Measurements from ENCODE around the gene SH3TC1.

The SH3TC1 gene

GRCh38 chr4:8237256-8237989 lies 38.3 kb downstream of the SH3TC1 start:
- Histone ChIP-seq H3K27me3 (ENCODE audit: low read depth, low read length) (no peaks in the 10 kb centered on the region), H3K4me2 (ENCODE audit: low read length) (peak overlapping the region; percentile 19), H3K4me1 (ENCODE audit: low read length) (peaks cover 50% of the 10 kb centered on the region), H2AFZ (ENCODE audit: low read depth, low read length) (no peak overlapping the region), H3K9ac (ENCODE audit: low read length) (no peak overlapping the region), H3K79me2 (ENCODE audit: low read length) (no peaks in the 10 kb centered on the region), H3K27ac (ENCODE audit: low read length) (no peak overlapping the region), H3K4me3 (ENCODE audit: low read length) (no peak overlapping the region), H3K36me3 (replicated peaks; ENCODE audit: low read depth, low read length) (peaks cover 15% of the 10 kb centered on the region), H4K20me1 (ENCODE audit: insufficient read depth, low read length) (no peaks in the 10 kb centered on the region), H3K9me3 (ENCODE audit: insufficient read depth, low read length) (no peaks in the 10 kb centered on the region)
- TF ChIP-seq, protein P1, sequence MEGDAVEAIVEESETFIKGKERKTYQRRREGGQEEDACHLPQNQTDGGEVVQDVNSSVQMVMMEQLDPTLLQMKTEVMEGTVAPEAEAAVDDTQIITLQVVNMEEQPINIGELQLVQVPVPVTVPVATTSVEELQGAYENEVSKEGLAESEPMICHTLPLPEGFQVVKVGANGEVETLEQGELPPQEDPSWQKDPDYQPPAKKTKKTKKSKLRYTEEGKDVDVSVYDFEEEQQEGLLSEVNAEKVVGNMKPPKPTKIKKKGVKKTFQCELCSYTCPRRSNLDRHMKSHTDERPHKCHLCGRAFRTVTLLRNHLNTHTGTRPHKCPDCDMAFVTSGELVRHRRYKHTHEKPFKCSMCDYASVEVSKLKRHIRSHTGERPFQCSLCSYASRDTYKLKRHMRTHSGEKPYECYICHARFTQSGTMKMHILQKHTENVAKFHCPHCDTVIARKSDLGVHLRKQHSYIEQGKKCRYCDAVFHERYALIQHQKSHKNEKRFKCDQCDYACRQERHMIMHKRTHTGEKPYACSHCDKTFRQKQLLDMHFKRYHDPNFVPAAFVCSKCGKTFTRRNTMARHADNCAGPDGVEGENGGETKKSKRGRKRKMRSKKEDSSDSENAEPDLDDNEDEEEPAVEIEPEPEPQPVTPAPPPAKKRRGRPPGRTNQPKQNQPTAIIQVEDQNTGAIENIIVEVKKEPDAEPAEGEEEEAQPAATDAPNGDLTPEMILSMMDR (IDR thresholded peaks at IDR 0.05; ENCODE audit: low read depth, low read length), result no peak
- TF ChIP-seq EZH2phosphoT487 (IDR thresholded peaks at IDR 0.05; ENCODE audit: low read depth), result no peak

DNA sequence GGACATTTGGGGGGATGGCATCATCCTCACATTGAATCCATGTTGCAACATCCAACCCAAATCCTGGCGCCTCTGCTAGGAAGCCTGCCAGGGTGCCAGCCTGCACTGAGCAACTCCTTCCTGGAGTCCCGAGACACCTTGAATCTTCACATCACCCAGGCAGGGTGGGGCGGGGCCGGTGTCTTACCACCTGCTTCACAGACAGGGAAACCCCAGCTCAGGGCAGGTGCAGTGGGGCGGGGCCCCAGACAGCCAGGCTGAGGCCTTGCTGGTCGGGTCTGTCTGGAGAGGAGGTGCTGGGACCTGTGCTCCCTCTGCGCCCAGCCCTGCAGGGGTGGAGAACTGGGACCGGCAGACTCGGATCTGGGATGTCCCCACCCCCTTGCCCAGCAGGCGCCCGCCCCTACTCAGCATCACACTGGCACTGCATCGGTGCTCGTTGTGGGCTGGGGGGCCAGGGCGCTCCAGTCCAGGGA lies 39.0 kb downstream of the SH3TC1 start:
- no peaks in the 10 kb centered on the region for H3K79me2 ChIP-seq (ENCODE audit: low read length)
- H3K9ac ChIP-seq (ENCODE audit: low read length), result no peak overlapping the region
- peak overlapping the region; percentile 19 for H3K4me2 ChIP-seq (ENCODE audit: low read length)
- H3K27me3 ChIP-seq (ENCODE audit: low read depth, low read length), result no peaks in the 10 kb centered on the region
- H3K4me1 ChIP-seq (ENCODE audit: low read length), result peaks cover 53% of the 10 kb centered on the region
- H3K27ac ChIP-seq (ENCODE audit: low read length), result no peak overlapping the region
- H3K4me3 ChIP-seq (ENCODE audit: low read length), result no peak overlapping the region
- no peak for TF ChIP-seq EZH2phosphoT487 (IDR thresholded peaks at IDR 0.05; ENCODE audit: low read depth)
- no peak overlapping the region for H2AFZ ChIP-seq (ENCODE audit: low read depth, low read length)
- peaks cover 15% of the 10 kb centered on the region for H3K36me3 ChIP-seq (replicated peaks; ENCODE audit: low read depth, low read length)
- no peaks in the 10 kb centered on the region for H3K9me3 ChIP-seq (ENCODE audit: insufficient read depth, low read length)
- no peaks in the 10 kb centered on the region for H4K20me1 ChIP-seq (ENCODE audit: insufficient read depth, low read length)

GRCh38 chr4:8238515-8239053 lies 39.5 kb downstream of the SH3TC1 start:
- H3K4me3 ChIP-seq (ENCODE audit: low read length), result no peak overlapping the region
- no peaks in the 10 kb centered on the region for H3K79me2 ChIP-seq (ENCODE audit: low read length)
- no peak overlapping the region for H3K27ac ChIP-seq (ENCODE audit: low read length)
- H3K9ac ChIP-seq (ENCODE audit: low read length), result no peak overlapping the region; the same call in 1 of the 2 replicates
- no peaks in the 10 kb centered on the region for H3K9me3 ChIP-seq (ENCODE audit: insufficient read depth, low read length)
- peaks cover 53% of the 10 kb centered on the region for H3K4me1 ChIP-seq (ENCODE audit: low read length)
- H2AFZ ChIP-seq (ENCODE audit: low read depth, low read length), result no peak overlapping the region
- no peaks in the 10 kb centered on the region for H4K20me1 ChIP-seq (ENCODE audit: insufficient read depth, low read length)
- peaks cover 11% of the 10 kb centered on the region for H3K36me3 ChIP-seq (replicated peaks; ENCODE audit: low read depth, low read length)
- H3K27me3 ChIP-seq (ENCODE audit: low read depth, low read length), result no peaks in the 10 kb centered on the region
- TF ChIP-seq EZH2phosphoT487 (IDR thresholded peaks at IDR 0.05; ENCODE audit: low read depth), result no peak
- TF ChIP-seq, protein P1 (IDR thresholded peaks at IDR 0.05; ENCODE audit: low read depth, low read length), result peak; percentile 49
- H3K4me2 ChIP-seq (ENCODE audit: low read length), result peak overlapping the region; percentile 19

- H4K20me1 ChIP-seq (ENCODE audit: insufficient read depth, low read length), result no peaks in the 10 kb centered on the region
- peaks cover 53% of the 10 kb centered on the region for H3K4me1 ChIP-seq (ENCODE audit: low read length)
- no peak overlapping the region for H2AFZ ChIP-seq (ENCODE audit: low read depth, low read length)
- no peak overlapping the region for H3K9ac ChIP-seq (ENCODE audit: low read length)
- no peaks in the 10 kb centered on the region for H3K79me2 ChIP-seq (ENCODE audit: low read length)
- no peak for TF ChIP-seq EZH2phosphoT487 (IDR thresholded peaks at IDR 0.05; ENCODE audit: low read depth)
- TF ChIP-seq, protein P1 (IDR thresholded peaks at IDR 0.05; ENCODE audit: low read depth, low read length), result no peak
- H3K36me3 ChIP-seq (replicated peaks; ENCODE audit: low read depth, low read length), result peaks cover 5% of the 10 kb centered on the region
- H3K27ac ChIP-seq (ENCODE audit: low read length), result no peak overlapping the region
- no peaks in the 10 kb centered on the region for H3K9me3 ChIP-seq (ENCODE audit: insufficient read depth, low read length)
- H3K27me3 ChIP-seq (ENCODE audit: low read depth, low read length), result no peaks in the 10 kb centered on the region
- H3K4me3 ChIP-seq (ENCODE audit: low read length), result no peak overlapping the region
- H3K4me2 ChIP-seq (ENCODE audit: low read length), result no peak overlapping the region
Measured at GRCh38 chr4:8239226-8239625, 40.1 kb downstream of the SH3TC1 start.
